ENCODE measurements around the gene KCNK4. TPM values are rescaled to one million over a fixed set of nuclear protein-coding genes. Genes with fewer than 3 reads are reported as not detected.

The KCNK4 gene
- total RNA-seq, 4 donors from 2014 or later: 0.61 to 0.76 TPM; not detected in 2

GRCh38 chr11:64289002-64289564 is 2.0 kb upstream of the KCNK4 start:
- peaks cover 0 to 22% of the 10 kb centered on the region in 2 donors for H3K4me1 ChIP-seq
- H3K9me3 ChIP-seq: no peaks in the 10 kb centered on the region
- DNase-seq: no peak
- H3K27ac ChIP-seq: no peak overlapping the region
- peaks cover 5 to 8% of the 10 kb centered on the region in 2 donors for H3K27me3 ChIP-seq
- intact Hi-C loops (cut with DNase I; ENCODE audit: low total_unique reads): no loop called here
- H3K4me3 ChIP-seq: no peak overlapping the region
- TF ChIP-seq POLR2A (IDR thresholded peaks at IDR 0.05): no peak
- TF ChIP-seq CTCF (IDR thresholded peaks at IDR 0.05): no peak
- H3K36me3 ChIP-seq: no peaks in the 10 kb centered on the region

GRCh38 chr11:64290352-64291261 is 495 bp upstream of the KCNK4 start:
- TF ChIP-seq CTCF (IDR thresholded peaks at IDR 0.05): no peak
- no peak for TF ChIP-seq POLR2A (IDR thresholded peaks at IDR 0.05)
- Histone ChIP-seq H3K27ac (no peak overlapping the region), H3K9me3 (no peaks in the 10 kb centered on the region), H3K27me3 (peaks cover 5 to 8% of the 10 kb centered on the region in 2 donors), H3K36me3 (no peaks in the 10 kb centered on the region), H3K4me1 (peaks cover 0 to 22% of the 10 kb centered on the region in 2 donors), H3K4me3 (no peak overlapping the region)
- no peak for DNase-seq
- intact Hi-C loops (cut with DNase I; ENCODE audit: low total_unique reads): no loop called here

GRCh38 chr11:64291752-64292459 is 804 bp downstream of the KCNK4 start:
- peaks cover 5 to 14% of the 10 kb centered on the region in 2 donors for H3K27me3 ChIP-seq
- H3K27ac ChIP-seq: no peak overlapping the region
- intact Hi-C loops (cut with DNase I; ENCODE audit: low total_unique reads): no loop called here
- H3K36me3 ChIP-seq: no peaks in the 10 kb centered on the region
- no peak overlapping the region for H3K4me3 ChIP-seq
- TF ChIP-seq CTCF (IDR thresholded peaks at IDR 0.05) (no peak), POLR2A (IDR thresholded peaks at IDR 0.05) (no peak)
- no peaks in the 10 kb centered on the region for H3K9me3 ChIP-seq
- no peak for DNase-seq
- H3K4me1 ChIP-seq: peaks cover 0 to 14% of the 10 kb centered on the region in 2 donors

- DNase-seq: no peak
- H3K4me1 ChIP-seq: peaks cover 0 to 14% of the 10 kb centered on the region in 2 donors
- no peak overlapping the region for H3K4me3 ChIP-seq
- peaks cover 5 to 21% of the 10 kb centered on the region in 2 donors for H3K27me3 ChIP-seq
- TF ChIP-seq CTCF (IDR thresholded peaks at IDR 0.05): no peak
- no peak for TF ChIP-seq POLR2A (IDR thresholded peaks at IDR 0.05)
- H3K9me3 ChIP-seq: no peaks in the 10 kb centered on the region
- no peaks in the 10 kb centered on the region for H3K36me3 ChIP-seq
- intact Hi-C loops (cut with DNase I; ENCODE audit: low total_unique reads): no loop called here
- H3K27ac ChIP-seq: no peak overlapping the region
These were observed 1.6 kb downstream of the KCNK4 start for GRCh38 chr11:64292460-64293254.
